HL-60 (cell line): ENCODE results near the gene SH2D3C.

Source experiments
- DNase-seq, 2 experiments: peaks; one replicate each; pipeline ENCODE4 v3.0.0-alpha.2; 2010 to 2020; ENCODE audit warnings: low read depth in 1 of 2, low spot score in 1 of 2
- H3K27ac ChIP-seq: fragments of 250-450 bp; sonication (Bioruptor Pico); replicated peaks from 2 replicates; pipeline ENCODE4 v1.5.1; 2020; ENCODE audit warnings: mild to moderate bottlenecking, moderate library complexity
- H3K27me3 ChIP-seq: fragments of 250-450 bp; sonication (Bioruptor Pico); 2 replicates; pipeline ENCODE4 v1.5.1; 2021; ENCODE audit warnings: mild to moderate bottlenecking, moderate library complexity; ENCODE audit not compliant: insufficient read depth, poor library complexity, severe bottlenecking
- H3K4me3 ChIP-seq: replicated peaks from 2 replicates; pipeline ENCODE4 v1.5.1; 2011; ENCODE audit warnings: mild to moderate bottlenecking, control low read depth, low read length; ENCODE audit not compliant: insufficient read depth
- GABPA ChIP-seq: IDR thresholded peaks from 2 replicates; pipeline ENCODE4 v1.6.1; 2012; ENCODE audit warnings: low read depth
- POLR2AphosphoS5 ChIP-seq: IDR thresholded peaks from 2 replicates; pipeline ENCODE4 v1.6.1; 2012; ENCODE audit warnings: low read depth
- SPI1 ChIP-seq: IDR thresholded peaks from 2 replicates; pipeline ENCODE4 v1.6.1; 2012; ENCODE audit warnings: low read depth, mild to moderate bottlenecking, borderline replicate concordance
- TF ChIP-seq, protein P1 (sequence below): IDR thresholded peaks from one replicate; pipeline ENCODE4 v1.5.1; 2011; ENCODE audit warnings: low read length, control low read depth, inconsistent platforms; ENCODE audit not compliant: insufficient read depth
- TF ChIP-seq, protein P2 (sequence below): IDR thresholded peaks from 2 replicates; pipeline ENCODE4 v1.6.1; 2012; ENCODE audit warnings: low read depth; ENCODE audit not compliant: insufficient replicate concordance

The SH2D3C gene

DNA sequence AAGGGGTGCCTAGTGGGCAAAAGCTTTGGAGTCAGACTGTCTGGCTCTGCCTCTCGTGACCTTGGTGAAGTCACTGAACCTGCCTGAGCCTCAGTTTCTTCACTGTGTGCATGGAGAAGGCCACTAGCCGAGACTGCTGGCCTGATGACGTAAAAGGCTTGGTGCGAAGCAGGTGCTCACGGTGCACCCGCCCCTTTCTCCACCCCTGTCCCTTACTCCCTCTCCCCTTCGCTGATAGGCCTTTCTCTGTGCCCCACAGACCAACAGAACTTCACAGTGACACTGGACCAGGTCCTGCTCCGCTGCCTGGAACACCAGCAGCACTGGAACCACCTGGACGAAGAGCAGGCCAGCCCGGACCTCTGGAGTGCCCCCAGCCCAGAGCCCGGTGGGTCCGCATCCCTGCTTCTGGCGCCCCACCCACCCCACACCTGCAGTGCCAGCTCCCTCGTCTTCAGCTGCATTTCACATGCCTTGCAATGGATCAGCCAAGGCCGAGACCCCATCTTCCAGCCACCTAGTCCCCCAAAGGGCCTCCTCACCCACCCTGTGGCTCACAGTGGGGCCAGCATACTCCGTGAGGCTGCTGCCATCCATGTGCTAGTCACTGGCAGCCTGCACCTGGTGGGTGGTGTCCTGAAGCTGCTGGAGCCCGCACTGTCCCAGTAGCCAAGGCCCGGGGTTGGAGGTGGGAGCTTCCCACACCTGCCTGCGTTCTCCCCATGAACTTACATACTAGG lies 34.6 kb upstream of the SH2D3C start:
- DNase-seq: no peak
- Histone ChIP-seq H3K27me3 (no peaks in the 10 kb centered on the region), H3K27ac (no peak overlapping the region), H3K4me3 (no peak overlapping the region)
- TF ChIP-seq, protein P1, sequence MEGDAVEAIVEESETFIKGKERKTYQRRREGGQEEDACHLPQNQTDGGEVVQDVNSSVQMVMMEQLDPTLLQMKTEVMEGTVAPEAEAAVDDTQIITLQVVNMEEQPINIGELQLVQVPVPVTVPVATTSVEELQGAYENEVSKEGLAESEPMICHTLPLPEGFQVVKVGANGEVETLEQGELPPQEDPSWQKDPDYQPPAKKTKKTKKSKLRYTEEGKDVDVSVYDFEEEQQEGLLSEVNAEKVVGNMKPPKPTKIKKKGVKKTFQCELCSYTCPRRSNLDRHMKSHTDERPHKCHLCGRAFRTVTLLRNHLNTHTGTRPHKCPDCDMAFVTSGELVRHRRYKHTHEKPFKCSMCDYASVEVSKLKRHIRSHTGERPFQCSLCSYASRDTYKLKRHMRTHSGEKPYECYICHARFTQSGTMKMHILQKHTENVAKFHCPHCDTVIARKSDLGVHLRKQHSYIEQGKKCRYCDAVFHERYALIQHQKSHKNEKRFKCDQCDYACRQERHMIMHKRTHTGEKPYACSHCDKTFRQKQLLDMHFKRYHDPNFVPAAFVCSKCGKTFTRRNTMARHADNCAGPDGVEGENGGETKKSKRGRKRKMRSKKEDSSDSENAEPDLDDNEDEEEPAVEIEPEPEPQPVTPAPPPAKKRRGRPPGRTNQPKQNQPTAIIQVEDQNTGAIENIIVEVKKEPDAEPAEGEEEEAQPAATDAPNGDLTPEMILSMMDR: no peak
- TF ChIP-seq GABPA (no peak), SPI1 (no peak), POLR2AphosphoS5 (no peak)
- TF ChIP-seq, protein P2, sequence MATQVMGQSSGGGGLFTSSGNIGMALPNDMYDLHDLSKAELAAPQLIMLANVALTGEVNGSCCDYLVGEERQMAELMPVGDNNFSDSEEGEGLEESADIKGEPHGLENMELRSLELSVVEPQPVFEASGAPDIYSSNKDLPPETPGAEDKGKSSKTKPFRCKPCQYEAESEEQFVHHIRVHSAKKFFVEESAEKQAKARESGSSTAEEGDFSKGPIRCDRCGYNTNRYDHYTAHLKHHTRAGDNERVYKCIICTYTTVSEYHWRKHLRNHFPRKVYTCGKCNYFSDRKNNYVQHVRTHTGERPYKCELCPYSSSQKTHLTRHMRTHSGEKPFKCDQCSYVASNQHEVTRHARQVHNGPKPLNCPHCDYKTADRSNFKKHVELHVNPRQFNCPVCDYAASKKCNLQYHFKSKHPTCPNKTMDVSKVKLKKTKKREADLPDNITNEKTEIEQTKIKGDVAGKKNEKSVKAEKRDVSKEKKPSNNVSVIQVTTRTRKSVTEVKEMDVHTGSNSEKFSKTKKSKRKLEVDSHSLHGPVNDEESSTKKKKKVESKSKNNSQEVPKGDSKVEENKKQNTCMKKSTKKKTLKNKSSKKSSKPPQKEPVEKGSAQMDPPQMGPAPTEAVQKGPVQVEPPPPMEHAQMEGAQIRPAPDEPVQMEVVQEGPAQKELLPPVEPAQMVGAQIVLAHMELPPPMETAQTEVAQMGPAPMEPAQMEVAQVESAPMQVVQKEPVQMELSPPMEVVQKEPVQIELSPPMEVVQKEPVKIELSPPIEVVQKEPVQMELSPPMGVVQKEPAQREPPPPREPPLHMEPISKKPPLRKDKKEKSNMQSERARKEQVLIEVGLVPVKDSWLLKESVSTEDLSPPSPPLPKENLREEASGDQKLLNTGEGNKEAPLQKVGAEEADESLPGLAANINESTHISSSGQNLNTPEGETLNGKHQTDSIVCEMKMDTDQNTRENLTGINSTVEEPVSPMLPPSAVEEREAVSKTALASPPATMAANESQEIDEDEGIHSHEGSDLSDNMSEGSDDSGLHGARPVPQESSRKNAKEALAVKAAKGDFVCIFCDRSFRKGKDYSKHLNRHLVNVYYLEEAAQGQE: no peak

DNA sequence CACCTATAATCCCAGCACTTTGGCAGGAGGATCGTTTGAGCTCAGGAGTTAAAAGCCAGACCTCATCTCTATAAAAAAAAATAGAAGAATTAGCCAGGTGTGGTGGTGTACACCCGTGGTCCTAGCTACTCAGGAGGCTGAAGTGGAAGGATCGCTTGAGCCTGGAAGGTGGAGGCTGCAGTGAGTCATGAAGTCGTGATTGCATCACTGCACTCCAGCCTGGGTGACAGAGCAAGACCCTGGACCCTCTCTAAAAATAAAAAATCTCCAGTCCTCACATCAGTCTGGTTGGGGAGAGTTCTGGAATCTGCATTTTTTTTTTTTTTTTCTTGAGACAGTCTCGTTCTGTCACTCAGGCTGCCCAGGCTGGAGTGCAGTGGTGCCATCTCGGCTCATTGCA lies 33.5 kb upstream of the SH2D3C start:
- TF ChIP-seq SPI1 (no peak), GABPA (no peak), POLR2AphosphoS5 (no peak)
- TF ChIP-seq, protein P2: no peak
- TF ChIP-seq, protein P1: no peak
- no peak overlapping the region for H3K27ac ChIP-seq
- H3K4me3 ChIP-seq: no peak overlapping the region
- no peaks in the 10 kb centered on the region for H3K27me3 ChIP-seq
- DNase-seq: no peak

DNA sequence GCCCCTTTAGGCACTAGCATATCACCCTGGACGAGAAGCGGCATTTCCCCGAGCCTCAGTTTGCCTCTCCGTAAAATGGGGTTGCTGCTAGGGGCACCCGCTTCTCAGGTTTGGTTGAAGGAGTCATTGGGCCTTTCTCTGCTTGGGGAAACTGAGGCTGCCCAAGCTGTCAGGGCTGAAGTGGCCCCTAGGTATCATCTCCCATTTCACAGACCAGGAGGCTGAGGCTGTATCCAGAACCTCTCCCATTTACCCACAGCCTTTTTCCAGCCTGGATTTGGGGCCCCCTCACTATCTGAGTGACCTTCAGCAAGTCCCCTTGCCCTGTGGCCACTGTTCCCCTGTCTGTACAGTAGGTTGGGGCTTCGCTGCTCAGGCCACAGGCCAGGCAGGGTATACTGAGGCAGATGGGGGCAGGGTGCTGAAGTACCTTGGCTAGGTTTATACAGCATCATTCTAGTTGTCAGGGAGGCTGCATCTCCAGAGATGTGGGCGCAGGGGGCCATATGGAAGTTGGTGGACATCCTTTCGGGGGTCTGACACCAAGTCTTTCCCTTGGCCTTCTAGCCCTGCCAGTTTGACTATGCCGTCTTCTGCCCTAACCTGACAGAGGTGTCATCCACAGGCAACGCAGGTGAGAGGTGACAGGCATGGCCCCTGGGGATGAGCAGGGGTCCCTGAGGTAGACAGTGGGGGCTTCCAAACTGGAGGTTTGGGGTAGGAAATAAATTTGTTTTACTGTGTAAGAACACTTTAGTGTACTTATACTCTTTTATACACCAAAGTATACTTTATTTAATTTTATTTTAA lies 32.1 kb upstream of the SH2D3C start:
- Histone ChIP-seq H3K4me3 (no peak overlapping the region), H3K27ac (no peak overlapping the region), H3K27me3 (no peaks in the 10 kb centered on the region)
- TF ChIP-seq GABPA: no peak
- no peak for TF ChIP-seq POLR2AphosphoS5
- no peak for TF ChIP-seq SPI1
- TF ChIP-seq, protein P1: no peak
- TF ChIP-seq, protein P2: no peak
- no peak for DNase-seq
